Heart left ventricle (tissue), 13 donors: ENCODE results near the gene IFNA8.

Experiments
- POLR2A ChIP-seq, 2 donors: fragments of 450-650 bp; IDR thresholded peaks; one replicate each; pipeline ENCODE4 v1.6.1; 2017; ENCODE audit warnings: antibody characterized with exemption in 2 of 2, mild to moderate bottlenecking in 2 of 2, moderate library complexity in 2 of 2
- TF ChIP-seq, protein P1 (sequence below), 12 donors: fragments of 200-600 bp; sonication (generic) in 4 of 12; IDR thresholded peaks; one replicate each; pipeline versions ENCODE4 v1.5.0 to v1.8.0; 2018 to 2022; ENCODE audit warnings: antibody characterized with exemption in 12 of 12, mild to moderate bottlenecking in 5 of 12
- donor health status: ischemic (EF 13 %, LVEDD 7.1; RV severe dilation, severe dysfunction).
- donor health status: DM: no; HTN: yes; CAD: no.
- donor health status: DM: no; HTN: no; CAD: no.
- donor health status: ischemic (EF 25% LVEDD 6.9; RV normal size, moderate dysfunction).
- donor health status: ischemic (EF 25% LVEDD 5.7; RV mildly dilated, moderate dysfunction).
- donor health status: ischemic (EF 35%, LVEDD 5.7; RV mildly dilated, moderate dysfunction).
- donor health status: nonischemic (EF 11% LVEDD 7.7; RV severe dilation, severe dysfunction).
- donor health status: DM: yes; HTN: yes; CAD: no.
- donor health status: PGD.
- donor health status: ischemic (EF 29% LVEDD 5.4; RV normal size, mild dysfunction).
- donor health status: nonischemic (EF 23%, LVEDD 6.1; RV moderate dilation, normal function).

DNA sequence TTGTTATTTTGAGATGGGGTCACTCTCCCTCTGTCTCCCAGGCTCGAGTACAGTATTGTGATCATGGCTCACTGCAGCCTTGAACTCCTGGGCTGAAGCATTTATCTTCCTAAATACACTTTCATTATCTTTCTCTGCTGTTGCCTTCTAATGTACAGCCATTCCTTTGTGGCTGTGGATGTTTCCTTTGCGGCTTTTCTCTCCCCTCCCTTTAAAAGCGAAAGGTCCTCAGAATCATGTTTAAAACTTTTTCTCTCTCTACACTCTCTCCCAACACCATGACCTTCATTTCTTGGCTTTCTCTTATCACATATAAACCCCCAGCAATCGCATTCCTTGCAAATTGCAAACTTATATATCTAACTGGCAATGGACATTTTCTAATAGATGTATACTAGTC is 25.3 kb upstream of the IFNA8 start:
- TF ChIP-seq, protein P1, sequence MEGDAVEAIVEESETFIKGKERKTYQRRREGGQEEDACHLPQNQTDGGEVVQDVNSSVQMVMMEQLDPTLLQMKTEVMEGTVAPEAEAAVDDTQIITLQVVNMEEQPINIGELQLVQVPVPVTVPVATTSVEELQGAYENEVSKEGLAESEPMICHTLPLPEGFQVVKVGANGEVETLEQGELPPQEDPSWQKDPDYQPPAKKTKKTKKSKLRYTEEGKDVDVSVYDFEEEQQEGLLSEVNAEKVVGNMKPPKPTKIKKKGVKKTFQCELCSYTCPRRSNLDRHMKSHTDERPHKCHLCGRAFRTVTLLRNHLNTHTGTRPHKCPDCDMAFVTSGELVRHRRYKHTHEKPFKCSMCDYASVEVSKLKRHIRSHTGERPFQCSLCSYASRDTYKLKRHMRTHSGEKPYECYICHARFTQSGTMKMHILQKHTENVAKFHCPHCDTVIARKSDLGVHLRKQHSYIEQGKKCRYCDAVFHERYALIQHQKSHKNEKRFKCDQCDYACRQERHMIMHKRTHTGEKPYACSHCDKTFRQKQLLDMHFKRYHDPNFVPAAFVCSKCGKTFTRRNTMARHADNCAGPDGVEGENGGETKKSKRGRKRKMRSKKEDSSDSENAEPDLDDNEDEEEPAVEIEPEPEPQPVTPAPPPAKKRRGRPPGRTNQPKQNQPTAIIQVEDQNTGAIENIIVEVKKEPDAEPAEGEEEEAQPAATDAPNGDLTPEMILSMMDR (IDR thresholded peaks at IDR 0.05), result no peak
- no peak for TF ChIP-seq POLR2A (IDR thresholded peaks at IDR 0.05)
